Neural crest cell (in vitro differentiated cells): ENCODE measurements around the gene RRP15. TPM values are rescaled to one million over a fixed set of nuclear protein-coding genes. Genes with fewer than 3 reads are reported as not detected.

ENCODE experiments used
- DNase-seq: peaks from one replicate; pipeline ENCODE4 v3.0.0; 2021; ENCODE audit warnings: low read depth, mixed read lengths, low spot score
- H3K27ac Mint-ChIP-seq: one replicate; pipeline ENCODE4 v1.8.0; 2021; ENCODE audit warnings: mild to moderate bottlenecking, mixed read lengths; ENCODE audit not compliant: unreplicated experiment
- H3K27me3 Mint-ChIP-seq: 2 replicates; pipeline ENCODE4 v1.8.0; 2021; ENCODE audit warnings: low read depth, mild to moderate bottlenecking, mixed read lengths
- H3K36me3 Mint-ChIP-seq: 2 replicates; pipeline ENCODE4 v1.8.0; 2021; ENCODE audit warnings: low read depth, mild to moderate bottlenecking, mixed read lengths
- H3K4me1 Mint-ChIP-seq: 2 replicates; pipeline ENCODE4 v1.8.0; 2021; ENCODE audit warnings: mixed read lengths
- H3K4me3 Mint-ChIP-seq: one replicate; pipeline ENCODE4 v1.8.0; 2021; ENCODE audit warnings: mild to moderate bottlenecking, mixed read lengths
- H3K9me3 Mint-ChIP-seq: 2 replicates; pipeline ENCODE4 v1.8.0; 2021; ENCODE audit warnings: mixed read lengths
- CTCF ChIP-seq: fragments of 200-600 bp; sonication (generic); conservative IDR thresholded peaks from 2 replicates; pipeline ENCODE4 v1.5.0; 2021; ENCODE audit warnings: antibody characterized with exemption, mild to moderate bottlenecking
- total RNA-seq: library from RNA; stranded (reverse); gene quantifications from 2 replicates; pipeline ENCODE4 v1.2.1, GENCODE V29; 2021

The RRP15 gene
- total RNA-seq, 1 donor from 2014 or later, result 34.9 TPM

GRCh38 chr1:218336328-218336727 lies 51.2 kb downstream of the RRP15 start:
- H3K27me3 Mint-ChIP-seq, result no peaks in the 10 kb centered on the region
- TF ChIP-seq CTCF, result no peak
- H3K9me3 Mint-ChIP-seq, result no peaks in the 10 kb centered on the region
- H3K27ac Mint-ChIP-seq, result no peak overlapping the region
- DNase-seq, result no peak
- H3K4me1 Mint-ChIP-seq, result peaks cover 13% of the 10 kb centered on the region
- H3K36me3 Mint-ChIP-seq, result no peaks in the 10 kb centered on the region
- no peak overlapping the region for H3K4me3 Mint-ChIP-seq

GRCh38 chr1:218339267-218339831 lies 54.3 kb downstream of the RRP15 start:
- H3K4me1 Mint-ChIP-seq, result peaks cover 22% of the 10 kb centered on the region
- DNase-seq, result no peak
- H3K27me3 Mint-ChIP-seq, result peaks cover 2% of the 10 kb centered on the region
- H3K9me3 Mint-ChIP-seq, result no peaks in the 10 kb centered on the region
- peak; percentile 85 for TF ChIP-seq CTCF
- H3K36me3 Mint-ChIP-seq, result no peaks in the 10 kb centered on the region
- no peak overlapping the region for H3K4me3 Mint-ChIP-seq
- H3K27ac Mint-ChIP-seq, result no peak overlapping the region

- no peak overlapping the region for H3K4me3 Mint-ChIP-seq
- H3K27ac Mint-ChIP-seq, result no peak overlapping the region
- no peak for DNase-seq
- H3K4me1 Mint-ChIP-seq, result peaks cover 19% of the 10 kb centered on the region
- H3K9me3 Mint-ChIP-seq, result no peaks in the 10 kb centered on the region
- H3K36me3 Mint-ChIP-seq, result no peaks in the 10 kb centered on the region
- TF ChIP-seq CTCF, result no peak
- peaks cover 7% of the 10 kb centered on the region for H3K27me3 Mint-ChIP-seq
Observed at GRCh38 chr1:218341325-218341724, 56.2 kb downstream of the RRP15 start.

- H3K36me3 Mint-ChIP-seq, result no peaks in the 10 kb centered on the region
- H3K9me3 Mint-ChIP-seq, result no peaks in the 10 kb centered on the region
- DNase-seq, result no peak
- peak overlapping the region; percentile 47 for H3K4me3 Mint-ChIP-seq
- no peak for TF ChIP-seq CTCF
- H3K27ac Mint-ChIP-seq, result no peak overlapping the region
- H3K27me3 Mint-ChIP-seq, result peaks cover 14% of the 10 kb centered on the region
- peaks cover 26% of the 10 kb centered on the region for H3K4me1 Mint-ChIP-seq
Observed at GRCh38 chr1:218342091-218342490, 57.0 kb downstream of the RRP15 start.

GRCh38 chr1:218344814-218345672 lies 60.0 kb downstream of the RRP15 start, which contains the start of gene TGFB2:
TSS of gene TGFB2 (plus strand) at chr1:218345336. CDS start at chr1:218346702, 1,366 bp downstream.
- Mint-ChIP-seq H3K9me3 (no peaks in the 10 kb centered on the region), H3K36me3 (no peaks in the 10 kb centered on the region), H3K27me3 (peaks cover 33% of the 10 kb centered on the region), H3K4me1 (peaks cover 34% of the 10 kb centered on the region), H3K4me3 (no peak within 1 kb of the TSS), H3K27ac (no peak within 1 kb of the TSS)
- DNase-seq, result peak; percentile 12
- TF ChIP-seq CTCF, result no peak
